H9 (cell line): ENCODE results near the gene TM9SF3. TPM values are rescaled to one million over a fixed set of nuclear protein-coding genes. Genes with fewer than 3 reads are reported as not detected.

Experiments used
- DNase-seq: peaks from one replicate; pipeline ENCODE4 v3.0.0-alpha.2; 2017
- H2AFZ ChIP-seq: one replicate; pipeline ENCODE4 v1.6.1; 2013; ENCODE audit warnings: mild to moderate bottlenecking, low read length, control low read depth, moderate library complexity
- H2AK5ac ChIP-seq: 2 replicates; pipeline ENCODE4 v1.6.1; 2013; ENCODE audit warnings: low read length, control low read depth, mixed read lengths; ENCODE audit not compliant: insufficient read length
- H2BK120ac ChIP-seq: one replicate; pipeline ENCODE4 v1.6.1; 2013; ENCODE audit warnings: low read depth, mild to moderate bottlenecking, low read length, control low read depth, inconsistent platforms; ENCODE audit not compliant: poor library complexity, severe bottlenecking
- H2BK12ac ChIP-seq: 2 replicates; pipeline ENCODE4 v1.6.1; 2013; ENCODE audit warnings: low read length, control low read depth, mixed read lengths, low read depth; ENCODE audit not compliant: insufficient read length
- H2BK15ac ChIP-seq: 2 replicates; pipeline ENCODE4 v1.6.1; 2013; ENCODE audit warnings: low read depth, low read length, control low read depth
- H2BK20ac ChIP-seq: one replicate; pipeline ENCODE4 v1.6.1; 2013; ENCODE audit warnings: low read depth, mild to moderate bottlenecking, low read length, control low read depth, inconsistent platforms; ENCODE audit not compliant: poor library complexity, severe bottlenecking
- H2BK5ac ChIP-seq: 2 replicates; pipeline ENCODE4 v1.6.1; 2013; ENCODE audit warnings: low read length, control low read depth, mixed read lengths; ENCODE audit not compliant: insufficient read length
- H3K14ac ChIP-seq: 2 replicates; pipeline ENCODE4 v1.6.1; 2013; ENCODE audit warnings: low read length, control low read depth; ENCODE audit not compliant: insufficient read depth
- H3K18ac ChIP-seq: 2 replicates; pipeline ENCODE4 v1.6.1; 2013; ENCODE audit warnings: low read depth, mild to moderate bottlenecking, mixed read lengths, low read length, control low read depth; ENCODE audit not compliant: insufficient read length
- H3K23ac ChIP-seq: 2 replicates; pipeline ENCODE4 v1.6.1; 2013; ENCODE audit warnings: low read length, control low read depth, mixed read lengths, low read depth; ENCODE audit not compliant: insufficient read length
- H3K23me2 ChIP-seq: 2 replicates; pipeline ENCODE4 v1.6.1; 2013; ENCODE audit warnings: low read depth, mild to moderate bottlenecking, mixed read lengths, low read length, control low read depth; ENCODE audit not compliant: insufficient read length, poor library complexity, severe bottlenecking
- H3K27ac ChIP-seq: 2 replicates; pipeline ENCODE4 v1.5.1; 2013; ENCODE audit warnings: low read length, control low read depth, mixed read lengths, low read depth; ENCODE audit not compliant: insufficient read length
- H3K27me3 ChIP-seq: 2 replicates; pipeline ENCODE4 v1.6.1; 2013; ENCODE audit warnings: low read length, control low read depth, inconsistent platforms; ENCODE audit not compliant: insufficient read depth
- H3K4ac ChIP-seq: 2 replicates; pipeline ENCODE4 v1.6.1; 2013; ENCODE audit warnings: low read depth, mild to moderate bottlenecking, control low read depth, inconsistent platforms, low read length, moderate library complexity
- H3K4me1 ChIP-seq: 2 replicates; pipeline ENCODE4 v1.6.1; 2013; ENCODE audit warnings: low read length, control low read depth, inconsistent platforms; ENCODE audit not compliant: insufficient read depth
- H3K4me2 ChIP-seq: 2 replicates; pipeline ENCODE4 v1.6.1; 2013; ENCODE audit warnings: low read length, control low read depth, mixed read lengths; ENCODE audit not compliant: insufficient read length, insufficient read depth
- H3K56ac ChIP-seq: 2 replicates; pipeline ENCODE4 v1.6.1; 2013; ENCODE audit warnings: low read depth, mild to moderate bottlenecking, mixed read lengths, low read length, control low read depth; ENCODE audit not compliant: insufficient read length
- H3K79me1 ChIP-seq: 2 replicates; pipeline ENCODE4 v1.6.1; 2013; ENCODE audit warnings: low read depth, mild to moderate bottlenecking, moderate library complexity, low read length, control low read depth, inconsistent platforms; ENCODE audit not compliant: insufficient read depth, poor library complexity, severe bottlenecking
- H3K79me2 ChIP-seq: 2 replicates; pipeline ENCODE4 v1.6.1; 2013; ENCODE audit warnings: low read length, control low read depth, inconsistent platforms; ENCODE audit not compliant: insufficient read depth
- H3K9ac ChIP-seq: 2 replicates; pipeline ENCODE4 v1.6.1; 2013; ENCODE audit warnings: low read length, control low read depth, mixed read lengths; ENCODE audit not compliant: insufficient read length; ENCODE audit errors: extremely low read depth
- H3K9me3 ChIP-seq: one replicate; pipeline ENCODE4 v1.6.1; 2013; ENCODE audit warnings: low read depth, low read length, inconsistent platforms; ENCODE audit not compliant: control insufficient read depth
- H3T11ph ChIP-seq: one replicate; pipeline ENCODE4 v1.6.1; 2013; ENCODE audit warnings: mild to moderate bottlenecking, low read length, control low read depth, inconsistent platforms
- H4K20me1 ChIP-seq: one replicate; pipeline ENCODE4 v1.6.1; 2013; ENCODE audit not compliant: control insufficient read depth, insufficient read length, insufficient read depth
- H4K5ac ChIP-seq: 2 replicates; pipeline ENCODE4 v1.6.1; 2013; ENCODE audit warnings: low read depth, mild to moderate bottlenecking, mixed read lengths, low read length, control low read depth; ENCODE audit not compliant: insufficient read length
- H4K8ac ChIP-seq: replicated peaks from 2 replicates; pipeline ENCODE4 v1.6.1; 2013; ENCODE audit warnings: low read length, control low read depth, mixed read lengths, low read depth; ENCODE audit not compliant: insufficient read length
- H4K91ac ChIP-seq: 2 replicates; pipeline ENCODE4 v1.6.1; 2013; ENCODE audit warnings: low read depth, mild to moderate bottlenecking, moderate library complexity, mixed read lengths, low read length, control low read depth; ENCODE audit not compliant: insufficient read length
- H3K27ac Mint-ChIP-seq, 3 experiments: 2 replicates in 2 of 3; 3 replicates in 1 of 3; pipeline ENCODE4 v1.8.0; 2020 to 2021; ENCODE audit warnings: mixed read lengths in 3 of 3, mild to moderate bottlenecking in 1 of 3, moderate library complexity in 1 of 3
- H3K27me3 Mint-ChIP-seq: 2 replicates; pipeline ENCODE4 v1.8.0; 2021; ENCODE audit warnings: low read depth, mild to moderate bottlenecking, moderate library complexity, mixed read lengths
- H3K36me3 Mint-ChIP-seq, 3 experiments: 2 replicates in 2 of 3; 3 replicates in 1 of 3; pipeline ENCODE4 v1.8.0; 2020 to 2021; ENCODE audit warnings: low read depth in 3 of 3, mixed read lengths in 3 of 3; ENCODE audit not compliant: insufficient read depth in 1 of 3
- H3K4me1 Mint-ChIP-seq, 2 experiments: 2 replicates each; pipeline ENCODE4 v1.8.0; 2020; ENCODE audit warnings: mixed read lengths in 2 of 2
- H3K4me3 Mint-ChIP-seq, 2 experiments: 2 replicates in 1 of 2; 3 replicates in 1 of 2; pipeline ENCODE4 v1.8.0; 2020 to 2021; ENCODE audit warnings: mild to moderate bottlenecking in 2 of 2, mixed read lengths in 2 of 2, moderate library complexity in 1 of 2
- H3K9me3 Mint-ChIP-seq, 2 experiments: 2 replicates in 1 of 2; 3 replicates in 1 of 2; pipeline ENCODE4 v1.8.0; 2020; ENCODE audit warnings: mild to moderate bottlenecking in 2 of 2, mixed read lengths in 2 of 2, moderate library complexity in 1 of 2
- CTCF ChIP-seq: fragments of 200-600 bp; sonication (generic); conservative IDR thresholded peaks from 3 replicates; pipeline ENCODE4 v1.8.0; 2021; ENCODE audit warnings: antibody characterized with exemption, mild to moderate bottlenecking
- WGBS: extraction: QIAGEN DNeasy Blood & Tissue Kit; methylation state at CpG from one replicate; pipeline ENCODE4 v1.1.7; 2013; ENCODE audit warnings: missing lambda C conversion rate, low lambda C conversion rate, mixed read lengths; ENCODE audit not compliant: insufficient read length; ENCODE audit errors: extremely low coverage; 5-methylcytosine and 5-hydroxymethylcytosine counted together
- total RNA-seq: library from RNA; stranded (reverse); gene quantifications from 2 replicates; pipeline ENCODE4 v1.2.1, GENCODE V29; 2021

TM9SF3 gene
- total RNA-seq, 1 experiment from 2014 or later, result 120 TPM

GRCh38 chr10:96618653-96619052 is 31.8 kb upstream of the TM9SF3 start:
- no peaks in the 10 kb centered on the region for H4K20me1 ChIP-seq
- no peak overlapping the region for H4K8ac ChIP-seq
- WGBS, result no CpG with 5 or more reads among the region's 2 CpGs
- H3K9me3 Mint-ChIP-seq, result no peaks in the 10 kb centered on the region
- no peak overlapping the region for H3K18ac ChIP-seq
- no peak for TF ChIP-seq CTCF
- no peak overlapping the region for H3K27ac ChIP-seq
- H3K9me3 ChIP-seq, result no peaks in the 10 kb centered on the region
- H3K27ac Mint-ChIP-seq, result no peak overlapping the region; a peak in 1 of 7 replicates
- H2AFZ ChIP-seq, result no peak overlapping the region
- H2BK20ac ChIP-seq, result no peak overlapping the region
- no peak overlapping the region for H3K14ac ChIP-seq
- H3K79me1 ChIP-seq, result no peaks in the 10 kb centered on the region
- H3K4me3 Mint-ChIP-seq, result no peak overlapping the region
- no peaks in the 10 kb centered on the region for H3K27me3 ChIP-seq
- H3T11ph ChIP-seq, result no peak overlapping the region
- H3K4me2 ChIP-seq, result no peak overlapping the region
- H3K56ac ChIP-seq, result no peak overlapping the region
- no peaks in the 10 kb centered on the region for H3K23me2 ChIP-seq
- no peak overlapping the region for H3K9ac ChIP-seq
- H3K27me3 Mint-ChIP-seq, result no peaks in the 10 kb centered on the region
- H3K79me2 ChIP-seq, result no peaks in the 10 kb centered on the region
- H2BK5ac ChIP-seq, result no peak overlapping the region
- no peaks in the 10 kb centered on the region for H3K36me3 Mint-ChIP-seq
- no peak for DNase-seq
- H2AK5ac ChIP-seq, result no peak overlapping the region
- no peak overlapping the region for H3K23ac ChIP-seq
- no peak overlapping the region for H4K5ac ChIP-seq
- H3K4me1 Mint-ChIP-seq, result peaks cover 7 to 11% of the 10 kb centered on the region in 2 experiments; a peak in 3 of 4 replicates
- no peak overlapping the region for H2BK15ac ChIP-seq
- H2BK120ac ChIP-seq, result no peak overlapping the region
- no peak overlapping the region for H3K4ac ChIP-seq
- no peak overlapping the region for H2BK12ac ChIP-seq
- no peaks in the 10 kb centered on the region for H3K4me1 ChIP-seq
- no peak overlapping the region for H4K91ac ChIP-seq
